ENCODE measurements around the gene IL2RA.

DNA sequence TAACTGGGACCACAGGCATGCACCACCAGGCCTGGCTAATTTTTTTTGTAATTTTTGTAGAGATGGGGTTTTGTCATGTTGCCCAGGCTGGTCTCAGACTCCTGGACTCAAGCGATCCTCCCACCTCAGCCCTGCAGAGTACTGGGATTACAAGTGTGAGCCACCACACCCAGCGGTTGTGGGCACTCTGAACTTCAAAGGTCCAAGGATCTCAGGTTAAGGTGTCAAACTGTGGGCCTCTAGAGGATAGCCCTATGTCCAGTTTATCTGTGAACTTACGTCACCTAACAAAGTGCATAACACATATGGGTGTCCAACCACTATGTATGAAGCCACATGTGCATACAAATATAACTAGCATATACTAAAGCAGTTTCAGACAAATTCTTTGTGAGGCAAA, 3.2 kb upstream of the IL2RA start:
- TF ChIP-seq, protein P1, sequence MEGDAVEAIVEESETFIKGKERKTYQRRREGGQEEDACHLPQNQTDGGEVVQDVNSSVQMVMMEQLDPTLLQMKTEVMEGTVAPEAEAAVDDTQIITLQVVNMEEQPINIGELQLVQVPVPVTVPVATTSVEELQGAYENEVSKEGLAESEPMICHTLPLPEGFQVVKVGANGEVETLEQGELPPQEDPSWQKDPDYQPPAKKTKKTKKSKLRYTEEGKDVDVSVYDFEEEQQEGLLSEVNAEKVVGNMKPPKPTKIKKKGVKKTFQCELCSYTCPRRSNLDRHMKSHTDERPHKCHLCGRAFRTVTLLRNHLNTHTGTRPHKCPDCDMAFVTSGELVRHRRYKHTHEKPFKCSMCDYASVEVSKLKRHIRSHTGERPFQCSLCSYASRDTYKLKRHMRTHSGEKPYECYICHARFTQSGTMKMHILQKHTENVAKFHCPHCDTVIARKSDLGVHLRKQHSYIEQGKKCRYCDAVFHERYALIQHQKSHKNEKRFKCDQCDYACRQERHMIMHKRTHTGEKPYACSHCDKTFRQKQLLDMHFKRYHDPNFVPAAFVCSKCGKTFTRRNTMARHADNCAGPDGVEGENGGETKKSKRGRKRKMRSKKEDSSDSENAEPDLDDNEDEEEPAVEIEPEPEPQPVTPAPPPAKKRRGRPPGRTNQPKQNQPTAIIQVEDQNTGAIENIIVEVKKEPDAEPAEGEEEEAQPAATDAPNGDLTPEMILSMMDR (IDR thresholded peaks at IDR 0.05) = no peak
- TF ChIP-seq POLR2A (IDR thresholded peaks at IDR 0.05) = no peak

Measured in Peyer's patch (tissue), 4 donors.